AG10803 (cell line): Measurements from ENCODE around the gene NT5DC3.

Source experiments
- DNase-seq: peaks from one replicate; pipeline ENCODE4 v3.0.0; 2010; ENCODE audit warnings: low read depth
- H3K4me3 ChIP-seq: 2 replicates; pipeline ENCODE4 v1.5.1; 2011; ENCODE audit warnings: mild to moderate bottlenecking, low read length, control low read depth
- CTCF ChIP-seq: conservative IDR thresholded peaks from 2 replicates; pipeline ENCODE4 v1.5.1; 2011; ENCODE audit warnings: mild to moderate bottlenecking, low read length, control low read depth, inconsistent platforms

Gene NT5DC3

GRCh38 chr12:103848917-103849491 is 8.0 kb upstream of the NT5DC3 start:
- TF ChIP-seq CTCF = no peak
- no peak for DNase-seq
- H3K4me3 ChIP-seq = no peak overlapping the region

DNA sequence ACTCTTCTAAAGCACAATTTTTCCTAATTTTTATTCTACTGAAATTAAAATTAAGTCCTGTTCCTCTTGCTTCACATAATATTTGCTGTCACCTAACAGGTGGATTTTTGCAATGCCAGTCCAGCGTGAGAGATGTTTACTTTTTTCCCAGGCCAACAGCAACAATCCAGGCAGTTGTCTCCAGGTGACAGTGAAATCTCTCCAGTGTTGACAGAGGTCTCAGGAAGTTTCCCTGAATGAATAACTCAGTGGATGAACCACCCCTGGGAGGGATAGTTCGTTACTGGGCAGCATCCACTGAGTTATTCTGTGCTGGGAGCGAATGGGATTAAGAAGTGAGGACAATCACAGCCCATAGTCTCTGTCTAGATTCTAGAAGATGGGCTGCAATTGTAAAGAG is 7.1 kb upstream of the NT5DC3 start:
- TF ChIP-seq CTCF = no peak
- H3K4me3 ChIP-seq = no peak overlapping the region
- no peak for DNase-seq

DNA sequence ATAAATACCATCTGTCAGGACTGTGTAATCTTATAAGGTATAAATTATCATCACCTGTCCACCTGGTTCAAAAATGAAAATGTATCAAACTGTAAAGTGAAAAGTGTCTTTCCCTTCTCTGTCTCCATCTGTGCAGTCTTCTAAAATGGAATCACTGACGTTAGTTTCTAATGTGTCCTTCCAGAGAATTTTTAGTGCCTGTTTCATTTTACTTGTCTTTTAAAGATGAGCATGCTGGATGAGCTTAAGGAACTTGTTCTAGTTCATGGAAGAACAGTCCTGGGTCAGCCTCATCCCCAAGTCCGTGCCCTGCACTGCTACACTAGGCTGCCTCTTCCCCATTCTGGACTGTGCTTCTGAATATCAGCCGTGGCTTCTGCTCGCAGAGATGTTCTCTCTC is 5.4 kb upstream of the NT5DC3 start:
- DNase-seq = no peak
- TF ChIP-seq CTCF = no peak
- no peak overlapping the region for H3K4me3 ChIP-seq

GRCh38 chr12:103844305-103844704 is 3.3 kb upstream of the NT5DC3 start:
- H3K4me3 ChIP-seq = no peak overlapping the region
- TF ChIP-seq CTCF = no peak
- no peak for DNase-seq

- DNase-seq = peak; percentile 70
- H3K4me3 ChIP-seq = peak overlapping the region; percentile 65
- no peak for TF ChIP-seq CTCF
These were observed 903 bp upstream of the NT5DC3 start for GRCh38 chr12:103841690-103842584.

- TF ChIP-seq CTCF = no peak
- H3K4me3 ChIP-seq = peak overlapping the region; percentile 75
- no peak for DNase-seq
These were observed 565 bp downstream of the NT5DC3 start for GRCh38 chr12:103840462-103840875.
